GM13977 (cell line): ENCODE results near the gene TLR8.

ENCODE experiments used
- DNase-seq: peaks from one replicate; pipeline ENCODE4 v3.0.0; 2012; ENCODE audit warnings: low spot score
- in situ Hi-C: fragments of 300-500 bp; cut with MboI; formaldehyde crosslinking; loops from one replicate; pipeline ENCODE4 v1.12.0; 2022; ENCODE audit warnings: low sequenced_read_pairs, low pct_unique_long_range_greater_than_20kb, mixed read lengths, inconsistent platforms; ENCODE audit not compliant: unreplicated experiment
- TF ChIP-seq, protein P1 (sequence below): IDR thresholded peaks from 2 replicates; pipeline ENCODE4 v1.5.1; 2012; ENCODE audit warnings: mild to moderate bottlenecking, control low read depth; ENCODE audit not compliant: insufficient read depth; ENCODE audit errors: extremely low read depth, missing control alignments

Gene TLR8

DNA sequence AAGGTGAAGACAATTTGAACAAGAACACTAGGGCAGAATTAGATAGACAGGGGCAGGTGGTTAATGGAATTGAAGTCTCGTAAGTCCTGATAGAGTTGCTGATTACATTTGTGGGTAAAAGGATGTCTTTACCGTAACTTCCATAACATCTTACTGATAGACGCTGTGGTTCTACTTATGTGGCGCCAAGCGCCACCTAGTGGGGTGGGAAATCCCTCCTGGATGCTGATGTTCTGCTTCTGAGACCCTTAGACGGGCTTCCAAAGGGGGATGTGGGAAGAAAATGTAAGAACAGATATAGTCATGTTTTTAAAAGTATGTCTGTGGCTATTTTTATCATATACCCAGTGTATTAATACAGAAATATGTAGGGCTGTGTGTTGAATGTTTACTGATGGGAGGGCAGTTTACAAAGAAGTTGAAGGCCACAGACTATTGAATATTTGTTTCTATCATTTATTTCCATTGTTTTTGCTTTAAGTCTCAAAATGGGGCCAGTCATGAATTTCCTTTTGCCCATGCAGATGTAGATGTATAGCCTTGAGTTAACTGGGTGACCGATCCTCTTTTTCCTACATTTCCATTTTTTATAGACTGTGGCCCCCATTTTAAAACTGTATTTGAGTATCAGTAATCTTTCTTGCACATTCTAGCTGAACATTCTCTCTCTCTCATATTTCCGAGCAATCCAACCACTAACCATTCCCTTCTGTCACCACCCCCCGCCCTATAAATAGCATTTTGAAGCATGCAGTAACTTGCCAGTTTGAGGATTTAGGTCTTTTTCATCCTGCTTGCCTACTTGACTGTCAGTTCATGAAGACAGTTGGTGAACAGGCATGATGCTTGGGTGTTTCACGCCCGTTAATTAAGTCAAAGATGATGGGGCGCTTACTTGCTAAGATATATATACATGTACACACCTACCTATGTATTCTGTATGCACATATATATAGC, 12.1 kb upstream of the TLR8 start:
- in situ Hi-C loops = loop anchor here (5.0 kb wide), 1 partner anchor 72 kb away; no protein-coding TSS in a partner anchor
- peak; percentile 57 for DNase-seq
- TF ChIP-seq, protein P1, sequence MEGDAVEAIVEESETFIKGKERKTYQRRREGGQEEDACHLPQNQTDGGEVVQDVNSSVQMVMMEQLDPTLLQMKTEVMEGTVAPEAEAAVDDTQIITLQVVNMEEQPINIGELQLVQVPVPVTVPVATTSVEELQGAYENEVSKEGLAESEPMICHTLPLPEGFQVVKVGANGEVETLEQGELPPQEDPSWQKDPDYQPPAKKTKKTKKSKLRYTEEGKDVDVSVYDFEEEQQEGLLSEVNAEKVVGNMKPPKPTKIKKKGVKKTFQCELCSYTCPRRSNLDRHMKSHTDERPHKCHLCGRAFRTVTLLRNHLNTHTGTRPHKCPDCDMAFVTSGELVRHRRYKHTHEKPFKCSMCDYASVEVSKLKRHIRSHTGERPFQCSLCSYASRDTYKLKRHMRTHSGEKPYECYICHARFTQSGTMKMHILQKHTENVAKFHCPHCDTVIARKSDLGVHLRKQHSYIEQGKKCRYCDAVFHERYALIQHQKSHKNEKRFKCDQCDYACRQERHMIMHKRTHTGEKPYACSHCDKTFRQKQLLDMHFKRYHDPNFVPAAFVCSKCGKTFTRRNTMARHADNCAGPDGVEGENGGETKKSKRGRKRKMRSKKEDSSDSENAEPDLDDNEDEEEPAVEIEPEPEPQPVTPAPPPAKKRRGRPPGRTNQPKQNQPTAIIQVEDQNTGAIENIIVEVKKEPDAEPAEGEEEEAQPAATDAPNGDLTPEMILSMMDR = peak; percentile 77

DNA sequence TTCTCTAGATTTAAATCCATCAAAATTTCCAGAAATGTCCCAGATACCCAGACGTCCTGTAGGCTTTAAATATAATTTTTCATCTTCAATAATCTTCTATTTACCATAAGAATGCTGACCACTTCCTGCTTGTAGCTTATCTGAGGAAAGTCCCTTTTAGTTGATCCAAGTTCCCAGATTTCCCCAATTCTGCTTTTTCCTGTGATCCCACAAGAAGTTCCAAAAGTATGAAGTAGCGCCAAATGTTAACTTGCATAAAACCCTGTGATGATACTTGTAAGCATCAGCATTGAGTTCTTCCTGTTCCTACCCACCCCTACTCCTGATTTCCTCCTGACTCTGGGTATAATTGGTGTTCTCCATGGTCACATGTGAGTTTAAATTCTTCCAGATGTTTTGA, 10.6 kb upstream of the TLR8 start:
- DNase-seq = no peak
- in situ Hi-C loops = no loop called here
- TF ChIP-seq, protein P1 = no peak

DNA sequence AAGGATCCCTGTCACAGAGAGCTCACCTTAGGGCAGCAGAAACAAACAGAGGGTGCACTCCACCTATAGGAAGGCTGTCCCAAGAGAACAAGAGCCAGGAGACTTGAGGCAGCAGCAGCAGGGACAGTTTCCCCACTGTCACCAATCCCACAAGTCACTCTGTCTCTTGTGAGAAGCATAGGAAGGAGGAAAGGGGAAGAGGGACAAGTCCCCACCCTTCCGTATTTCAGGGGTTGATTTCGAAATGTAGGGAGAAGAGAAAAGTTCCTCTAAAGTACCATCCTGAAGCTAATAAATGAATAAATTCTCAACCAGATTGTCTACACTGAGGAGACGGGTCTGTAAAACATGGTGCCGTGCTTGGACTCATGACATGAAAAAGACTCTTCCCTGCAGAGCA, 9.5 kb upstream of the TLR8 start:
- TF ChIP-seq, protein P1 = no peak
- DNase-seq = no peak
- in situ Hi-C loops = no loop called here

DNA sequence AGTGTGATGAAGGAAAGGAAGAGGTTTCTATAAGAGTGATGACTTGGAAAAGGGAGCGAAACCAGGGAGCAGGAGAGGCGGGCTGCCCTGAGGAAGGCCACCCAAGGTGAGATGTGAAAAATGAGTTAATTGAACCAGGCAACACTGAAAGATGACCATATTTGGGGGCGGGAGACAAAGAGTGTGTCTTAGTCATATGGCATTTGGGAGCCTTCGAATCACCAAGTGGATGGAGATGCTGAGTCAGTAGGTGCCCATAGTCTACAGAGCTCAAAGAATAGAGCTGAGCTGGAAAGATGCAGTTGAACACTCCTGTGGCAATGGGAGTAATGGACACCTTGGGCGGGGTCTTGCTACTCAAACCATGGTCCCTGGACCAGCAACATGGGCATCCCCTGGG, 8.3 kb upstream of the TLR8 start:
- TF ChIP-seq, protein P1 = no peak

DNA sequence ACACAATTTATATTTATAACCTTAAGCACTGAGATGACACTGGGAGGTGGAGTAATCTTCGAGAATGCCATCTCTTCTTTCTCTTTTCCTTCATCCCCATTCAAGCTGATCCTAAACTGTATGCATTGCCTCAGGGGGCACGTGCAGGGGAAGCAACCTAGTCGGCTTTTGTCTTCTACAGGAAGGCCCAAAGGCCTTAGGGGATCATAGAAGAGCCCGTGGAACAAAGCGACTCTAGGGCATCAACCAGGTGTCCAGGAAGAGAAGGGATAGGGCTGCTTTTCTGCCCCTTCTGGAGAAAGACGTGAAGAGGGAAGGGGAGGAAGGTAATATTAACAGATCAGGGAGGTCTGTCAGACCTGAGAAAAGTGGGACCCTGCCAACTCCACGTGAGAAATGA, 6.9 kb upstream of the TLR8 start:
- in situ Hi-C loops = no loop called here
- DNase-seq = no peak
- TF ChIP-seq, protein P1 = no peak

More for the DNA sequence above, 8.3 kb upstream of the TLR8 start:
- DNase-seq = no peak
- in situ Hi-C loops = no loop called here

DNA sequence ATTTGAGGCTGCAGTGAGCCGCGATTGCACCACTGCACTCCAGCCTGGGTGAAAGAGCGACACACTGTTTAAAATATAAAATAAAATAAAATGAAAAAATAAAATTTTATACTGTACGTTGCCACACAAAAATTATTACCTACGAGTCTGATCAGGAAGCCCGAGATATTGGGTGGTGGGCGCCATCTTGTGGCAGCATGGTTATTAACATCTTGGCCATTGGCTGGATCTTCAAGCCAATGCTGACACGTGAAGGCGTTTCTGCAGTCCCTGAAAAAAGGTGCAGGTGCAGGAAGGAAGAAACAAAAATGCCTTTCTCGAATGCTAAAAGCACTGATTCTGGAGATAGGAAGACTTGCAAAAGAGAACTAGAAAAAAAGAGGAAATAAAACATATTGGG, 4.9 kb upstream of the TLR8 start:
- peak; percentile 80 for DNase-seq
- in situ Hi-C loops = no loop called here
- TF ChIP-seq, protein P1 = peak; percentile 84
